GM19239 (cell line): ENCODE measurements around the gene SMAD4.
"Not testable (repeated sequence)": the region's sequence is repeated elsewhere in the genome, so short reads cannot be mapped to it uniquely, and the experiment has no call there.

Source experiments
- DNase-seq: peaks from one replicate; pipeline ENCODE4 v3.0.0; 2011; ENCODE audit warnings: low spot score; ENCODE audit not compliant: insufficient read length
- FAIRE-seq: peaks from 2 replicates; lab custom pipeline; 2011; peaks lifted over from hg19 to GRCh38; lab: Jason Lieb, UNC

Gene SMAD4

DNA sequence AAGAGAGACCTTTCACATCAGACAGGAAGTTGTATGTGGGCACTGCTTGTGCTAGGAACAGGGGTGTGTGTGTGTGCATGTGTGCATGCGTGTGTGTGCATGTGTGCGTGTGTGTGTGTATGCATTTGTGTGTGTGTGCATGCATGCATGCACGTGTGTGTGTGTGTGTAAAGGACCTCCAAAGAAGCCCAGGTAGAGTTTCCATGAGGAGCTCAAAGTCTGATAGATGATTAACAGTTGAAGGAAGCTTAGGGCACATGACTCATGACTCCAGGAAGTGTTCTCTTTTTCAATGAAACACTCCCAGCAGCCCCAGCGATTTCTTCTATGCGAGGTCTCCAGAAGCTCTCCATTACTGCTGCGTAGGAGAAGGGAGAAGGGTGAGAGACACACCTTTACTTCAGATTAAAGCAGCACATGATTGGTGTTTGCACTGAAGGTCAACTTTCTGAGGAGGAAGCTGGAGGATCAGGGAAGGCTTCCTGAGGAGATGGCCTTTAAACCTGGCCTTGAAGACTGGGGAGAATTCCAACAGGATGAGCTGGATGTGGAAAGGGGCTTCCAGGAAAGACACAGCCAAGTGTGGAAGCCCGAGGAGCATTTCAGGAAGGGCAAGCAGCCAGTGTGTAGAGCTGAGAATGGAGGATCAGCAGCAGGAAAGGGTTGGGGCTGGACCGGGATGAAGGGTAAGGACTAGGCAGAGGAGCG lies 77.7 kb downstream of the SMAD4 start:
- DNase-seq (no peak), FAIRE-seq (no peak)

DNA sequence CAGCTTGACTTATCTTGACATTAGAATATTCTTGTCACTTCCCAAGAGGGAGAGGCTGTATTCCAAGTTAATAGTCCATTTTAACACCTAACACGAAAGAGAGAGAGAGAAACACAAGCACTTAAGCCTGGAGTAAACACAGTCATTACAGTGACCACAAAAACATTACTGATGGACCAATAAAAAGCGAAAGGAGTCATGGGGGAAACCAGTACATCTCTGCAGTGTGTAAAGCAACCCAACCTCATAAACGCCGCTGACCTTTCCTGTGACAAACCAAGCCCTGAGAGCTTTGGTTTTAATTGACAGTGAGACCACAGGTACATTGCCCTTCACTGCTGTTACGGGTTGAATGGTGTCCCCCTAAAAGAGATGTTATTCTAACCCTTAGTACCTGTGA lies 78.3 kb downstream of the SMAD4 start:
- DNase-seq: no peak
- no peak for FAIRE-seq

GRCh38 chr18:51110073-51110797 lies 80.2 kb downstream of the SMAD4 start:
- DNase-seq: peak; percentile 83

DNA sequence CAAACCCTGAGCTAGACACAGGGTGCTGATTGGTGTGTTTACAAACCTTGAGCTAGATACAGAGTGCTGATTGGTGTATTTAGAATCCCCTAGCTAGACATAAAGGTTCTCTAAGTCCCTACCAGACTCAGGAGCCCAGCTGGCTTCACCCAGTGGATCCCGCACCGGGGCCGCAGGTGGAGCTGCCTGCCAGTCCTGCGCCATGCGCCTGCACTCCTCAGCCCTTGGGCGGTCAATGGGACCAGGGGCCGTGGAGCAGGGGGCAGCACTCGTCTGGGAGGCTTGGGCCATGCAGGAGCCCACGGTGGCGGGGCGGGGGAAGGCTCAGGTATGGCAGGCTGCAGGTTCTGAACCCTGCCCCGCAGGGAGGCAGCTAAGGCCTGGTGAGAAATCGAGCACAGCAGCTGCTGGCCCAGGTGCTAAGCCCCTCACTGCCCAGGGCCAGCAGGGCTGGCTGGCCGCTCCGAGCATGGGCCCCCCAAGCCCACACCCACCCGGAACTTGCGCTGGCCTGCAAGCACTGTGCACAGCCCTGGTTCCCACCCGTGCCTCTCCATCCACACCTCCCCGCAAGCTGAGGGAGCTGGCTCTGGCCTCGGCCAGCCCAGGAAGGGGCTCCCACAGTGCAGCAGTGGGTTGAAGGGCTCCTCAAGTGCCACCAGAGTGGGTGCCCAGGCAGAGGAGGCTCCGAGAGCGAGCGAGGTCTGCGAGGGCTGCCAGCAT lies 81.8 kb downstream of the SMAD4 start:
- DNase-seq, FAIRE-seq: not testable (repeated sequence)

More at GRCh38 chr18:51110073-51110797, 80.2 kb downstream of the SMAD4 start:
- FAIRE-seq: no peak

- DNase-seq, FAIRE-seq: not testable (repeated sequence)
Measured at GRCh38 chr18:51116996-51117395, 87.0 kb downstream of the SMAD4 start.

DNA sequence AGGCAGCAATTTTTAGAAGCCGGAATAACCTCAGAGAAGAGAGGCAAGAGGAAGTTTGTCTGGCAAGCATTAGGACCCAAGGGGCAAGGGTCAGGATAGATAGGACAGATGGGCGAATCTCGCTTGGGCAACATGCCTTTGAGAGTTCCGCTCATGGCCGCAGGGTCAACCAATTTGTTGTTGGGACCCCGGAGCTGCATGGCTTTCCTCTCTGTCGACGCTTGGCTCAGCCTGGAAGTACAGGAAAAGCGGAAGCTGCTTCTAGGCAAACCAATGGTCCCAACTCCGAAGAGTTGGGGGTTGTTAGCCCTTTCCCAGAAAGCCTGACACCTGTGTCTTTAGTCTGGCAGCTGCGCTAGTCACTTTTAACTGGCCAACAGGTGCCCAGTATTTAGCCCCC lies 89.5 kb downstream of the SMAD4 start:
- not testable (repeated sequence) for DNase-seq, FAIRE-seq

DNA sequence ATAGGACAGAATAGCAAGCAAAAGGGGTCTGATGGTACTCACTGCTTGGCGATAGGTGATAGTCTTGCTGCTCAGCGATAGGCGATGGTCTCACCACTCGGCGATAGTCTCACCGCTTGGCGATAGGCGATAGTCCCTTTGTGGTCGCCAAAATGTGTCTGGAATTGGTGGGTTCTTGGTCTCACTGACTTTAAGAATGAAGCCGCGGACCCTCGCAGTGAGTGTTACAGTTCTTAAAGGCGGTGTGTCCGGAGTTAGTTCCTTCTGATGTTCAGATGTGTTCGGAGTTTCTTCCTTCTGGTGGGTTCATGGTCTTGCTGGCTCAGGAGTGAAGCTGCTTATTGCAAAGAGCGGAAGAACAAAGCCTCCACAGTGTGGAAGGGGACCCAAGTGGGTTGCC lies 90.0 kb downstream of the SMAD4 start:
- not testable (repeated sequence) for FAIRE-seq

GRCh38 chr18:51120809-51121596 lies 91.0 kb downstream of the SMAD4 start:
- FAIRE-seq (no peak), DNase-seq (no peak)

More for the DNA sequence above, 90.0 kb downstream of the SMAD4 start:
- DNase-seq: not testable (repeated sequence)

- DNase-seq: no peak
- no peak for FAIRE-seq
Measured at GRCh38 chr18:51121597-51121857, 91.5 kb downstream of the SMAD4 start.

DNA sequence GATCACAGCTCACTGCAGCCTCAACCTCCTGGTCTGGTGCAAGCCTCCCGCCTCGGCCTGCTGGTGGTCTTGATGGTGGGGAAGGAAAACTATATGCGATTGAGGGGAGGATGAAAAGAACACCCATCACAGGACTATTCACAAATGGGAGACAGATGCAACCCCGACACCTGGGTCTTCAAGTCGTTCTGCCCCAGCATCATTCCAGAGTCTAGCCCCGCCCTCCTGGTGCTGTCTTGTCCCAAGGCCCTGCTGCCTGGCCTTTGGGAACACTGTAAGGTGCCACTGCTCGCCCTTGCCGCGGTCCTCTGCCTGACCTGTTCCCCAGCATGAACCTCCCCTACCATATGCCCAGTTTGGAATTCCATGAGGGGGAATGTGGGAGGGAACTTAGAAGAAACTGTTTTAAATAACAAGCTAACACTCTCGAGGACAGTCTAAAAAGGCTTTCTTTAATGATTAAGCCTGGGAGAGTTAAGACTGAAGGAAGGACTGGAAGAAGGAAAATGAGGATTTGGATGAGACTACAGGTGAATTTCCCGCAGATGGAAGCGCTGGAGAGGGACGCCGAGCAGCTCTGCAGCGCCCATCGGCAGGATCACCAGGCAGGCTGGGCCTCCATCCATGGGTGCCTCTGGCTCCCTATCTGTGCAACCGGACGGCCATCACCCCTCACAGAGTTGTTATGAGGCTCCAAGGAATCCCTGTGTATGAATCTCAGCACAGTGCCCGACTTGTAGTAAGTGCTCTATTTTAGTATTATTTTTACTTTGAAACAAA lies 92.4 kb downstream of the SMAD4 start:
- DNase-seq (no peak), FAIRE-seq (no peak)

DNA sequence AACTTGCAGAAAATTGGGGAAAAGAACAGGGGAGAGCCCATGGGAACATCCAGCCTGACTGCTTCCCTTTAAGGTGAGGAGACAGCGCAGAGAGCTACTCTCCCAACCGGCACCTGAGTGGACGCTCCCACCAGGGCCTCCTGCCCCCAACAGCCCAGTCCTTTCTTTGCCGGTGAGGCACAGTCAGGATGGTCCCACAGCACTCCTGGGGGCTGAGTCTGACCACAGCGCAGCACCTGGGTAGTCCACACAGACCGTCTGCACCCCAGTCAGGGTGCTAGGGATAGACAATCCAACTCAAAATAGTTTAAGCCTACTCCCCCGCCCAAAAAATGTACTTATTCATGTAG lies 93.0 kb downstream of the SMAD4 start:
- FAIRE-seq (no peak), DNase-seq (no peak)

DNA sequence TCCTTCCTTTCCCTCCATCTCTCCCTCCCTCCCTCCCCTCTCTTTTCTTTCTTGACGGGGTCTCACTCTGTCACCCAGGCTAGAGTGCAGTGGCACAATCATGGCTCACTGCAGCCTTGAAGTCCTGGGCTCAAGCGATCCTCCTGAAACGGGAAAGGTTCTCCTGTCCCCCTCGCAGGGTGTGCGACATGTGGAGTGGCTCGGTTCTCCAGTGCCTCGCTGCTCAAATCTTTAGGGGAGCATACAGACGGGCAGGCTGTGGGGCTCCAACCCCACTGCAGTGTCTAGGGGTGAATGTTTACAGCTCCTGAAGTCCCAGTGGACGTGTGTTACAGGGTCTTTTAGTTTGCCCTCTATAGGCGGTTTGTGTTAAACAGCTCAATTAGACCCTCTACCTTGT lies 93.5 kb downstream of the SMAD4 start:
- DNase-seq (no peak), FAIRE-seq (no peak)

DNA sequence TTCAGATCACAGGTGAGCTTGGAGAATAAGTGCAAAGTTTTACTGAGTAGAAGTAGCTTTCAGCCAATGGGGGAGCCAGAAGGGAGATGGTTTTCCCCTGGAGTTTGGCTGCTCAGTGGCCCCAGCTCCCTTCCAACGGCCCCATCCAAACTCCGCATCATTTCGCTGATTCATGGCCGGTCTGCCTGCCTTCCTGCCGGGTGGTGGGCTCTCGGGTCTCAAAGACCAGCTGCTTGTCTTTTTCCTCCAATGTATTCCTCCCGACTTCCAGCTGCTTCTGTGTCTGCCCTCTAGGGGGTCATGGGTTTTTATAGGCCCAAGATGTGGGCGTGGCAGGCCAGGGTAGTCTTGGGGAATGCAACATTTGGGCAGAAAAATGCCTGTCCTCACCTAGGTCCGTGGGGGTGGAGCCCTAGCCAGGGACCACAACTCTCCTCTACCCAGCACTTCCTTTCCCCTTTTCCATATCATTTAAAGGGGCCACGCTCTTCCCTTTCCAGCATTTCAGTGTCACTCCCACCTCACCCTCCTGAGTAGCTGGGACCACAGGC lies 94.0 kb downstream of the SMAD4 start:
- FAIRE-seq (no peak), DNase-seq (no peak)

- DNase-seq (no peak), FAIRE-seq (no peak)
Measured at GRCh38 chr18:51125976-51126375, 96.0 kb downstream of the SMAD4 start.

- FAIRE-seq (no peak), DNase-seq (no peak)
Measured at GRCh38 chr18:51127664-51128063, 97.7 kb downstream of the SMAD4 start.

GRCh38 chr18:51128533-51128932 lies 98.5 kb downstream of the SMAD4 start:
- no peak for FAIRE-seq

DNA sequence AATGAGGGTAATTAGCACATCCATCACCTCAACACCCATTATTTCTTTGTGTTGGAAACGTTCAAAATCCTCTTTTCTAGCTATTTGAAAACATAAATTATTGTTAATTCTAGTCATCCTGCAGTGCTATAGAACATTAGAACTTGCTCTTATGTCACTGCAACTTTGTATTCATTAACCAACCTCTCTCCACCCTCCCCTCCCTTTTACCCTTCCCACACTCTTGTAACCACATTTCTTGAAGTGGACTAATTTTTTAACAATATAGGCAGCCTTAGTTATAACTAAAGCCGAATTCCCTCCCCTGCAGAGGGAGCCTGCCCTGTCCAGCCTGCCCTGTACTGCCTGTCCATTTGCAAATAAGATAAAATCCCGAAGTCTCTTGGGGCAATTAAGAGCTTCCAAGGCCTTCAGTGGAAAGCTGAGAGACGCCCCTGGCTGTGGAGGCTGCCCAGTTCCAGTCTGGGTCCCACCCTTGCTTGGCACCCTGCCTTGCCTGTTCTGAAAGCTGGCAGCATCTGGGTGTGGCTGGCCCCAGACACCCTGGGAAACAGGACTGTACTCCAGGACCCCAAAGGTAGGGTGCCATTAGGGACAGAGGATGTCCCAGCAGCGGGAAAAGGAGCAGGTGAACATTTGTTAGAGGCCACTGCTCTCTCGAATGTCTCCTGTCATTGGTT lies 102.4 kb downstream of the SMAD4 start:
- DNase-seq (no peak), FAIRE-seq (no peak)

More at GRCh38 chr18:51128533-51128932, 98.5 kb downstream of the SMAD4 start:
- no peak for DNase-seq

GRCh38 chr18:51133580-51134160 lies 103.7 kb downstream of the SMAD4 start:
- FAIRE-seq: no peak
- no peak for DNase-seq
